Heart left ventricle (tissue), 13 donors: ENCODE results near the gene ATG9B.

Experiments
- POLR2A ChIP-seq, 2 donors: fragments of 450-650 bp; IDR thresholded peaks; one replicate each; pipeline ENCODE4 v1.6.1; 2017; ENCODE audit warnings: antibody characterized with exemption in 2 of 2, mild to moderate bottlenecking in 2 of 2, moderate library complexity in 2 of 2
- TF ChIP-seq, protein P1 (sequence below), 12 donors: fragments of 200-600 bp; sonication (generic) in 4 of 12; IDR thresholded peaks; one replicate each; pipeline versions ENCODE4 v1.5.0 to v1.8.0; 2018 to 2022; ENCODE audit warnings: antibody characterized with exemption in 12 of 12, mild to moderate bottlenecking in 5 of 12
- donor health status: ischemic (EF 13 %, LVEDD 7.1; RV severe dilation, severe dysfunction).
- donor health status: DM: no; HTN: yes; CAD: no.
- donor health status: DM: no; HTN: no; CAD: no.
- donor health status: ischemic (EF 25% LVEDD 6.9; RV normal size, moderate dysfunction).
- donor health status: ischemic (EF 25% LVEDD 5.7; RV mildly dilated, moderate dysfunction).
- donor health status: ischemic (EF 35%, LVEDD 5.7; RV mildly dilated, moderate dysfunction).
- donor health status: nonischemic (EF 11% LVEDD 7.7; RV severe dilation, severe dysfunction).
- donor health status: DM: yes; HTN: yes; CAD: no.
- donor health status: PGD.
- donor health status: ischemic (EF 29% LVEDD 5.4; RV normal size, mild dysfunction).
- donor health status: nonischemic (EF 23%, LVEDD 6.1; RV moderate dilation, normal function).

DNA sequence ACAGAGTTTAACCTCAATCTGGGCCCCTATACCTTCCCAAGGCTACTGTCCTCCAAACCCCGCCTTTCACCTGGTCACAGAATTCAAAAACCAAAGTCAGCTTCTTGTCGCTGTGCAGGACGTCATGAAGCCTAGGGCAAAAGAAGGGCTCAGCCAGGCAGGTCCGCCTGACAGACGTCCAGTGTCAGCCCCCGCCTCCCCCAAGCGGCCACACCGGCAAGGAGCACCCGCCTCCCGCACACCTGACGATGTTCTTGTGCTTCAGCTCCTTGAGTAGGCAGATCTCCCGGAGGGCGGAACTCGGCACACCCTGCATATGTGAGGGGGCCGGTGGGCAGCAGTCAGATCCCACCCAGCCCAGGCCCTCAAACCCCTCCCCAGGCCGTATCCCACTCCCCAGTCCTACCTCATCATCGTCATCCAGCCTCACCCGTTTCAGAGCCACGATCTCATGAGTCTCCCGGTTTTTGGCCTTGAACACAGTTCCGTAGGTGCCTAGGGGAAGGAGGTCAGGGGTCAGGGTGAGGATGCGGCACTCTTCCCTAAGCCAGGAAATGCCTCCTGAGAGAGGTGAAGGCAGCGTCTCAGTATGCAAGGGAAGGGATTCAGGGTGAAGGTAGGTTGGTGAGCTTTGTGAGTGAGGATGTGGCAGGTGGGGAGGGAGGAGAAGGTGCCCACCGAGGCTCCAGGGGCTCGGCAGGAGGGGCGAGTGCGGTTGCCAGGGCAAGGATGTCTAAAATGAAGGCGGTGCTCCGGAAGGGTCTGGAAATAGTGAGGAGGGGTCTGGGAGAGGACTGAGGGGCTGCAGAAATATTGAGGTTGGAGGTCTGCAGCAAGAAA, 32.6 kb upstream of the ATG9B start:
- peak in 1 of 2 donors; percentile 13 for TF ChIP-seq POLR2A (IDR thresholded peaks at IDR 0.05)
- TF ChIP-seq, protein P1, sequence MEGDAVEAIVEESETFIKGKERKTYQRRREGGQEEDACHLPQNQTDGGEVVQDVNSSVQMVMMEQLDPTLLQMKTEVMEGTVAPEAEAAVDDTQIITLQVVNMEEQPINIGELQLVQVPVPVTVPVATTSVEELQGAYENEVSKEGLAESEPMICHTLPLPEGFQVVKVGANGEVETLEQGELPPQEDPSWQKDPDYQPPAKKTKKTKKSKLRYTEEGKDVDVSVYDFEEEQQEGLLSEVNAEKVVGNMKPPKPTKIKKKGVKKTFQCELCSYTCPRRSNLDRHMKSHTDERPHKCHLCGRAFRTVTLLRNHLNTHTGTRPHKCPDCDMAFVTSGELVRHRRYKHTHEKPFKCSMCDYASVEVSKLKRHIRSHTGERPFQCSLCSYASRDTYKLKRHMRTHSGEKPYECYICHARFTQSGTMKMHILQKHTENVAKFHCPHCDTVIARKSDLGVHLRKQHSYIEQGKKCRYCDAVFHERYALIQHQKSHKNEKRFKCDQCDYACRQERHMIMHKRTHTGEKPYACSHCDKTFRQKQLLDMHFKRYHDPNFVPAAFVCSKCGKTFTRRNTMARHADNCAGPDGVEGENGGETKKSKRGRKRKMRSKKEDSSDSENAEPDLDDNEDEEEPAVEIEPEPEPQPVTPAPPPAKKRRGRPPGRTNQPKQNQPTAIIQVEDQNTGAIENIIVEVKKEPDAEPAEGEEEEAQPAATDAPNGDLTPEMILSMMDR (IDR thresholded peaks at IDR 0.05), result no peak
